Caco-2 (cell line): Measurements from ENCODE around the gene MOB3C. TPM values are rescaled to one million over a fixed set of nuclear protein-coding genes. Genes with fewer than 3 reads are reported as not detected.

Experiments
- BruUV-seq: library from RNA; stranded (reverse); fragments of 400-500 nt; replicated peaks from 2 replicates; lab custom pipeline; 2021; lab: Mats Ljungman, UMichigan
- CTCF ChIA-PET: fragments of 300-600 bp; sonication (Branson Sonifier 250); formaldehyde crosslinking; loops from one replicate; lab custom pipeline; 2022; ENCODE audit warnings: antibody characterized with exemption; lab: Charles Lee
- POLR2A ChIA-PET: fragments of 300-600 bp; sonication (Branson Sonifier 250); formaldehyde crosslinking; loops from one replicate; lab custom pipeline; 2022; ENCODE audit warnings: antibody characterized with exemption; lab: Charles Lee
- DNase-seq, 2 experiments: peaks; one replicate each; pipeline versions ENCODE4 v3.0.0 to v3.0.0-alpha.2; 2020 to 2022
- H3K27me3 ChIP-seq: replicated peaks from 2 replicates; pipeline ENCODE4 v1.6.0; 2011; ENCODE audit warnings: low read length; ENCODE audit not compliant: control insufficient read depth, insufficient read depth
- H3K36me3 ChIP-seq: 2 replicates; pipeline ENCODE4 v1.5.1; 2011; ENCODE audit warnings: low read length; ENCODE audit not compliant: control insufficient read depth, insufficient read depth
- H3K4me1 ChIP-seq: fragments of 250-450 bp; sonication (Bioruptor Pico); 2 replicates; pipeline ENCODE4 v1.5.1; 2020; ENCODE audit warnings: mild to moderate bottlenecking
- H3K4me3 ChIP-seq: 2 replicates; pipeline ENCODE4 v1.5.1; 2011; ENCODE audit warnings: low read depth, mild to moderate bottlenecking, control low read depth, low read length
- H3K9me3 ChIP-seq: fragments of 250-450 bp; sonication (Bioruptor Pico); 2 replicates; pipeline ENCODE4 v1.5.1; 2020; ENCODE audit warnings: mild to moderate bottlenecking, moderate library complexity
- H3K27ac Mint-ChIP-seq: one replicate; pipeline ENCODE4 v1.8.0; 2022; ENCODE audit warnings: mixed read lengths; ENCODE audit not compliant: unreplicated experiment
- H3K27me3 Mint-ChIP-seq: one replicate; pipeline ENCODE4 v1.8.0; 2022; ENCODE audit warnings: mixed read lengths; ENCODE audit not compliant: insufficient read depth, unreplicated experiment
- H3K36me3 Mint-ChIP-seq: one replicate; pipeline ENCODE4 v1.8.0; 2022; ENCODE audit warnings: mild to moderate bottlenecking, mixed read lengths; ENCODE audit not compliant: insufficient read depth, unreplicated experiment
- H3K4me1 Mint-ChIP-seq: one replicate; pipeline ENCODE4 v1.8.0; 2022; ENCODE audit warnings: low read depth, mixed read lengths; ENCODE audit not compliant: unreplicated experiment
- H3K4me3 Mint-ChIP-seq: one replicate; pipeline ENCODE4 v1.8.0; 2022; ENCODE audit warnings: mild to moderate bottlenecking, moderate library complexity, mixed read lengths; ENCODE audit not compliant: unreplicated experiment
- H3K9me3 Mint-ChIP-seq: one replicate; pipeline ENCODE4 v1.8.0; 2022; ENCODE audit warnings: mixed read lengths; ENCODE audit not compliant: unreplicated experiment
- CTCF ChIP-seq, 2 experiments: fragments of 200-600 bp in 1 of 2; IDR thresholded peaks; 1 replicate in 1 of 2; 2 replicates in 1 of 2; pipeline versions ENCODE4 v1.5.1 to v1.8.0; 2011 to 2022; ENCODE audit warnings: antibody characterized with exemption in 1 of 2, control low read depth in 1 of 2, inconsistent platforms in 1 of 2, low read depth in 1 of 2, low read length in 1 of 2, mild to moderate bottlenecking in 1 of 2, moderate library complexity in 1 of 2; ENCODE audit not compliant: insufficient read depth in 1 of 2, severe bottlenecking in 1 of 2, unreplicated experiment in 1 of 2
- intact Hi-C: fragments of 100-400 bp; cut with micrococcal nuclease; formaldehyde crosslinking; loops from one replicate; pipeline ENCODE4 v1.10.0; 2022; ENCODE audit not compliant: unreplicated experiment
- total RNA-seq: library from RNA; stranded (reverse); gene quantifications from 2 replicates; pipeline ENCODE4 v1.2.3, GENCODE V29; 2022

Gene MOB3C
- total RNA-seq, 1 experiment from 2014 or later = 1.6 TPM

GRCh38 chr1:46638921-46639320 lies 22.3 kb upstream of the MOB3C start:
- H3K36me3 ChIP-seq = no peaks in the 10 kb centered on the region
- no TSS peak for BruUV-seq
- no peak overlapping the region for H3K4me3 Mint-ChIP-seq
- DNase-seq = no peak
- CTCF ChIA-PET = no interaction called here
- H3K27me3 ChIP-seq = no peaks in the 10 kb centered on the region
- H3K4me3 ChIP-seq = no peak overlapping the region
- no peak for TF ChIP-seq CTCF (IDR thresholded peaks at IDR 0.05; ENCODE audit: insufficient read depth in 1 of 2, low read depth in 1 of 2, low read length in 1 of 2, severe bottlenecking in 1 of 2, unreplicated experiment in 1 of 2)
- H3K36me3 Mint-ChIP-seq = peaks cover 6% of the 10 kb centered on the region
- H3K4me1 ChIP-seq = no peaks in the 10 kb centered on the region; the same call in 1 of the 2 replicates
- H3K27ac Mint-ChIP-seq = no peak overlapping the region
- no peaks in the 10 kb centered on the region for H3K27me3 Mint-ChIP-seq
- no peaks in the 10 kb centered on the region for H3K9me3 Mint-ChIP-seq
- H3K4me1 Mint-ChIP-seq = peaks cover 10% of the 10 kb centered on the region
- no peaks in the 10 kb centered on the region for H3K9me3 ChIP-seq
- POLR2A ChIA-PET = no interaction called here
- intact Hi-C loops = no loop called here

GRCh38 chr1:46637444-46638083 lies 21.0 kb upstream of the MOB3C start:
- peaks cover 10% of the 10 kb centered on the region for H3K4me1 Mint-ChIP-seq
- no peak overlapping the region for H3K4me3 ChIP-seq
- no peak overlapping the region for H3K4me3 Mint-ChIP-seq
- H3K36me3 Mint-ChIP-seq = peaks cover 6% of the 10 kb centered on the region
- no peaks in the 10 kb centered on the region; the same call in 1 of the 2 replicates for H3K4me1 ChIP-seq
- DNase-seq = no peak
- no peak overlapping the region for H3K27ac Mint-ChIP-seq
- intact Hi-C loops = no loop called here
- no peaks in the 10 kb centered on the region for H3K36me3 ChIP-seq
- no TSS peak for BruUV-seq
- no peaks in the 10 kb centered on the region for H3K27me3 Mint-ChIP-seq
- H3K9me3 Mint-ChIP-seq = no peaks in the 10 kb centered on the region
- CTCF ChIA-PET = no interaction called here
- no peaks in the 10 kb centered on the region for H3K27me3 ChIP-seq
- TF ChIP-seq CTCF (IDR thresholded peaks at IDR 0.05; ENCODE audit: insufficient read depth in 1 of 2, low read depth in 1 of 2, low read length in 1 of 2, severe bottlenecking in 1 of 2, unreplicated experiment in 1 of 2) = no peak
- no peaks in the 10 kb centered on the region for H3K9me3 ChIP-seq
- POLR2A ChIA-PET = interaction anchor here (0.9 kb wide), 1 partner anchor 33 kb away, joined by 3 read pairs; no protein-coding TSS in a partner anchor

- ChIA-PET POLR2A (no interaction called here), CTCF (no interaction called here)
- H3K4me1 ChIP-seq = no peaks in the 10 kb centered on the region; the same call in 1 of the 2 replicates
- H3K36me3 ChIP-seq = no peaks in the 10 kb centered on the region
- H3K9me3 Mint-ChIP-seq = no peaks in the 10 kb centered on the region
- H3K9me3 ChIP-seq = no peaks in the 10 kb centered on the region
- H3K4me3 ChIP-seq = no peak overlapping the region
- TF ChIP-seq CTCF (IDR thresholded peaks at IDR 0.05; ENCODE audit: insufficient read depth in 1 of 2, low read depth in 1 of 2, low read length in 1 of 2, severe bottlenecking in 1 of 2, unreplicated experiment in 1 of 2) = no peak
- no peak overlapping the region for H3K27ac Mint-ChIP-seq
- intact Hi-C loops = no loop called here
- no peak overlapping the region for H3K4me3 Mint-ChIP-seq
- H3K27me3 Mint-ChIP-seq = no peaks in the 10 kb centered on the region
- no peaks in the 10 kb centered on the region for H3K27me3 ChIP-seq
- TSS peak; percentile 63 for BruUV-seq
- no peak for DNase-seq
- no peaks in the 10 kb centered on the region for H3K36me3 Mint-ChIP-seq
- peaks cover 10% of the 10 kb centered on the region for H3K4me1 Mint-ChIP-seq
Observed at GRCh38 chr1:46635205-46635604, 18.6 kb upstream of the MOB3C start.
